NCI-H748 (cell line): ENCODE measurements around the gene BCKDHB.
A peak's percentile ranks its signal among the peaks of the same experiment; 100 is the strongest.
"Not testable (repeated sequence)": the region's sequence is repeated elsewhere in the genome, so short reads cannot be mapped to it uniquely, and the experiment has no call there.

Source experiments
- DNase-seq: peaks from one replicate; lab custom pipeline; 2025; ENCODE audit not compliant: unreplicated experiment; lab: John Stamatoyannopoulos, UW

BCKDHB gene

DNA sequence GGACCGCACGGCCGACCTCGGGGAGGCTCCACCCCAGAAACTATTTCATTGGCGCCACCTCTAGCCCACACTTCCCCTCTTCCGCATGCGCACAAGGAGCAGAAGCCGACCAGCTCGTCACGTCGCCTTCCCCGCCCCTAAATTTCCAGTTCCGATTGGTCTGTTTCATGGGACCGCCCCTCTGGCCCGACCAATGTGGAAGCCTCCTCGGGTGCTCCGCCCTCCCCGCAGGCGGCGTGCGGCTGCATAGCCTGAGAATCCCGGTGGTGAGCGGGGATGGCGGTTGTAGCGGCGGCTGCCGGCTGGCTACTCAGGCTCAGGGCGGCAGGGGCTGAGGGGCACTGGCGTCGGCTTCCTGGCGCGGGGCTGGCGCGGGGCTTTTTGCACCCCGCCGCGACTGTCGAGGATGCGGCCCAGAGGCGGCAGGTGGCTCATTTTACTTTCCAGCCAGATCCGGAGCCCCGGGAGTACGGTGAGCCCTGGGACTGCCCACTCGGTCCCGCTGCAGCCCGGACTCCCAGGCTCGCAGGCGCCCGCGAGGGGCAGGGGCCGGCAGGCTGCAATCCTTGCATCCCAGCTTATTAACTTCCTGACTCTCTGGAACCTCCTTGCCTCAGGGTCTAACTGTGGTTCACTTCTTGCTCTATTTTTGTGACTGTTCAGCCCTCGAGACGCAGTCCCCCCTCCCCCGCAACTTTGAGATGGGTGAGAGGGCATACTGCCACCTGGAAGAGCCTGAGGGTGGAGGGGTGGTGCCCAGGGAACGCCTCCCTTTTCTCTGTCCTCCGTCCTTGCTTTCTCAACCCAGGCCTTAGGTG lies at the start of gene BCKDHB:
Gene BCKDHB, plus strand, starts transcription at position 254 of the 818 bp plus-strand sequence. Its CDS starts 23 bp downstream, at position 277.
- DNase-seq, result peak; percentile 99

DNA sequence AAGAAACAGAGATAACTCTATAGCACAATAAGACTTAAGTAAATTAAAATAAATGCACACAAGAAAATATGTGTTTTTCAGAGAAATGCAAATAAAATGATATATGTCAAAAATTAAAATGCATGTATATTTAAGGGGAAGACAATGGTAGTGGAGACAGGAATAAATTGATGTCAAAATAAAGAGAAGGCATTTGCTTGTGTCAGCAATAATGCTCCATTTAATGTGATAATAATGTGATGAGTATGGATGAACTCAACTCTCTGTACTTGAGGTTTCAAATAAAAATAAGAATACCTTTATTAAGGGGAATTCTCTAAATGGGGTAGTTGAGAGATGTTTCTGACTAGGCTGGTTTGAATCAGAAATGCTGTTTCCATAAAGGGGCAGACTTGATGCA lies 45.7 kb upstream of the BCKDHB start:
- no peak for DNase-seq

DNA sequence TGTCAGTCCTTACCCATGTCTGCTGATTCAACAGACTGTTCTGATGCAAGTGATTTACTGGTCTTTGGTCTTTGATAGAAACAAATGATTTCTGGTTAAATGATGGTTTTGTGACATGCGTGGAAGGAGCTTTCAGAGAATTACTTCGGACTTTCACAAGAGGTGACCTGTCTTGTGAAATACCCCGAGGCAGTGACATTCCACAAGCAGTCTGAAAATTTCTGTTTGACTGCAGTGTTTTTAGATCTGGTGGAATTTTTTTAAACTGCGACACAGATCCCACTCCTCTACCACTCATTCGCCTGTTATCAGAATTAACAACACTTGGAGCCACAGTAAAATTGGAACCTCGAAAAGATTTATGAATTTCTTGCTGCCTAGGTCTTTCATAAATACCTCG lies 38.3 kb upstream of the BCKDHB start:
- DNase-seq, result not testable (repeated sequence)

DNA sequence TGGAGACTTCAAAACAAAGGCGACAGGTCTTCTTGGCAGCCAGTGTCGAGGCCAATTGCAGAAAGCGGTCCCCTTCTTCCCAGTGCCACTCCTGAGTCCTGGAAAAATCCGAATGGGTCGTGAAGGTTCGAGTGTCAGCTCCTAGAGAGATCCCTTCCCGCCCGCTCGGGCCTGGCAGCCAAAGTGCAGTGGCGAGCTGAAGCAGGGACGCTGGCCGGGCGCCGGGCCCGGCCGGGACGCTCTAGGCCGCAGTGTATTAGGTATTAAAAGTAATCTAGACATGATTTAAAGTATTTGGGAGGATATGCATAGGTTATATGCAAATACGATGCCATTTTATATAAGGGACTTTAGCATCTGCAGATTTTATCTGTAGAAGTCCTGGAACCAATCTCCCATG lies 36.0 kb upstream of the BCKDHB start:
- not testable (repeated sequence) for DNase-seq

DNA sequence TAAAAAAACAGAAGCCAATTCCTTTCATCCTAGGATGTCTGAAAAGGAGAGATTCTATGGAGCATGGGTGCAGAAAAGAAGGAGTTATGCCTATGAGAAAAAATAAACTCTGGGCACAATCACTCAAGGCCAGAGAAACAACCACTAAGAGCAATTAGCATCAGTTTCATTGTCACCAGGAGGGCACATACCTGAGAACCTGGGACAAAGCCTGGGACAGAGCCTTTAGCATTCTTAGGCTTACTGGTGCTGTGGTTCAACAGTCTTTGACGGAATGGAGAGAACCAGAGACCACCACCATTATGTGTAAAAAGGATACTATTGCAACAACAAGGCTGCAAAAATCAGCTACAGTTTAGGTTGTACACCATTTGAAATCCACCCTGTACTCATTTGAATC lies 29.4 kb upstream of the BCKDHB start:
- no peak for DNase-seq

DNA sequence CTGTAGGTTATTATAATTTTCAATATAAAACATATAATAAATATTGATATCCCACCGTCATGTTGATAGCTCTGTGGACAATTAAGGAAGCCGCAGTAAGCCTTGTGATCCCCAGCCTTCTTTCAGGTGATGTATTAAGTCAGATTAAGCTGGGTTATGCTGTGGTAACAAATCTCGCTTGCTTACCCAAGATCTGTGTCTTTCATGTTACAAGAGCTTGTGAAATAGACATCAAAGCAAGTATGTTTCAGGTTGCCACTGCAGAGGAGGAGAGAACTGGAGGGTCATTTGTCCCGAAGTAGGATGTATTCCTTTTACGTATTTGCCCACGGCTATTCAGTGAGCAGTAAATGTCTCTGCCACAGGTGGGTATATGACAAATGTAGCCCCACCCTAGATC lies 17.8 kb upstream of the BCKDHB start:
- no peak for DNase-seq

DNA sequence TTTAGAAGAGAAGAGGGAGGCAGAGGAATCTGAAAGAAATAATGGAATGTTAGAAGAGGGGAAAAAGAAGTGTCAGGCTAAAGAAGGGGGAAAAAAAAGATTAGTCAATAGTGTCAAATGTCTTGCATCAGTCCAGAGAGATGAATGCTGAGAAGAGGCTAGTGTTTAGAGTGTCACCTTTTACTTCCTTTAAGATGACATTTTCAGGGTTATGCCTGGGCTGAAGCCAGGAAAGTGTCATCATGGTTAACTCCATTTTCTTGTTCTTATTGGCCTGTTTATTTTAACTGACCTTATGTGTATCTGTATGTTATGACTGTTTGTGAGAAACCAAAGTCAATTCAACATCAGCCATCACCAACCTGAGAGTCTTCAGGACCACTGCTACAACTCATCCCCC lies 15.0 kb upstream of the BCKDHB start:
- DNase-seq, result no peak

DNA sequence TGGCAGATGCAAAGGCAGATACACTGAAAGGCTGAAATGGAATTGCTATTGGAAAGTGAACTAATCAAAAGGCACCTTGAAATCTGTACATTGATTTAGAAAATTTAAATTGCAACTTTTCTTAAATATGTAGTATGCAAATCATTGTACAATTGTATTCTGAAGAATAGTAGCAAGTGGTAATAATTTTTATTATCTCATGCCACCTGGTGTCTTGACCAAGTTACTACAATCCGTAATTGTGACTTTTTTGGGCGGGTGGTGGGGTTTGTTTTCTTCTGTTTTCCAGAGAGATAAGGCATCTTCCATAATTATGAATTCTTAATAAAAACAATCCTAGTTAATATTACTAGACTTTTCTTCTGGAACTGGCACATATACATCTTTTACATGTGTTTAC lies 12.5 kb upstream of the BCKDHB start:
- DNase-seq, result peak; percentile 36

DNA sequence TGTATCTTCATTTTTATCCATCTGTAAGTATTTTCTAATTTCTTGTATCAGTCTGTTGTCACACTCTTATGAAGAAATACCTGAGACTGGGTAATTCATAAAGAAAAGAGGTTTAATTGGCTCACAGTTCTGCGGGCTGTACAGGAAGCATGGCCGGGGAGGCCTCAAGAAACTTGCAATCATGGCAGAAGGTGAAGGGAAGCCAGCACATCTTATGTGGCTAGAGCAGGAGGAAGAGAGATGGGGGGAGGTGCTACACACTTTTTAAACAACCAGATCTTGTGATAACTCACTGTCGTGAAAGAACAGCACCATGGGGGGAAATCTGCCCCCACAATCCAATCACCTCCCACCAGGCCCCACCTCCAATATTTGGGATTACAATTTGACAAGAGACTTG lies 10.9 kb upstream of the BCKDHB start:
- no peak for DNase-seq

DNA sequence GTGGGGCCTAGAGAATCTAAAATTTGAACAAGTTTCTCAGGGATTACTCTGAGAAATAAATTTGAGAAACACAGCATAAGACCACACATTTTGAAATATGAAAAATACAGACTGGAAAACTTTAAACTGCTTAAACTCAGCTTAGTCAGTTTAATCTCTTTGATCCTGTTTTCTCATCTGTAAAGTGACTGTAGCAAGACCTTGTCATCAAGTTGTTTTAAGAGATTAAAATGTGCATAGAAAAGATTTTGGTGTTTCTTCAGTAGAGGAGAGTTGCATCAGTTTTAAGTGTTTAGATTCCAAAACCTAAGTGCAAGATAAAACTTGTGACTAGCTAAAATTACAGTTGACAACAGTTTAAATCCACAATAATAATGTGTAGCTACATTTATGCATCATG lies 8.1 kb upstream of the BCKDHB start:
- DNase-seq, result no peak

DNA sequence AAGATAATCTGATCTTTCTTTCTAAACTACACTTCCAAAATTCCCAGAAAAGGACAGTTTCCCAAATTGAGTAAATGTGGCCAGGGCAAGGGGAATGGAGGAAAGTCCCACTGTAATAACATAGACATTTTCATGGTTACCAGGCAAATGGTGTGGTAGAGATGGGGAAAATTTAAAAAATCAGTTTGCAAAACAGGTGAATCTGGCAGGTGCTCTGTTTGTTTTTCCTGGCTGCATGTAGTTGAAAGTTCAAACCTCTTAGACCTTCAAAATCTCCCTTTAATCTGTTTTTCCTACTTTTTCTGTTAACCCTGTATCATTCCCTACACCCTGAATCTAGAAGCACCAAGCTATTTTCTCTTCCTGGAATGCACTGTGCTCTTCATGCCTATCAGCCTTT lies 2.0 kb upstream of the BCKDHB start:
- DNase-seq, result no peak

DNA sequence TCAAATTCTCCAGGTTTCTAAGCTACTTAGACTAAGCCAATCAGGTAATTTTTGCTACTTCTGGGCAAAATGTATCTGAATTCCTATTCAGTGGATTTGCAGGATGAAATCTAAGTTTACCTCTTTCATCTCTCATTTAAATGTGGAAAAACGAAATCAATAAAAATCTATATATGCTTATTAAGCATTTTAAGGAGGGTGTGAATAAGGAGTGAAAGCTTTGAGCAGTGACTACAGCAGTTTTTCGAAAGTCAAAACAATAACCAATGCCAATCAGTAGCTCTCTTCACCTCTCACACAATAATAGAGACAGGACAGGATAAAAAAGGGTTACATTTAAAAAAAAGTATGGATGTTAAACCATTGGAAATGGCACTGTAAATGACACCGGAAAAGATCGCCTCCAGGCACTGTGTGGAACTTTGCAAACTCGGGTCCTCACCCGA lies 476 bp upstream of the BCKDHB start:
- no peak for DNase-seq

DNA sequence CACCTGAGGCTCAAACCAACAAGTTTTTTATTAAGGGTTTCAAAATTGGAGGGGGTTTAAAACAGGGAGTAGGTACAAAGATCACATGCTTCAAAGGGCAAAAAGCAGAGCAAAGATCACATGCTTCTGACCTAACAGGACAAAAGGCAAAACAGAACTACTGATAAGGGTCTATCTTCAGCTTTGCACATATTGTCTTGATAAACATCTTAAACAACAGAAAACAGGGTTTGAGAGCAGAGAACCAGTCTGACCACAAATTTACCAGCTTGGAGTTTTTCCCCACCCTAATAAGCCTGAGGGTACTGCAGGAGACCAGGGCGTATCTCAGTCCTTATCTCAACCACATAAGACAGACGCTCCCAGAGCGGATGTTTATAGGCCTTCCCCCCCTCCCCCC lies 16.1 kb downstream of the BCKDHB start:
- not testable (repeated sequence) for DNase-seq

DNA sequence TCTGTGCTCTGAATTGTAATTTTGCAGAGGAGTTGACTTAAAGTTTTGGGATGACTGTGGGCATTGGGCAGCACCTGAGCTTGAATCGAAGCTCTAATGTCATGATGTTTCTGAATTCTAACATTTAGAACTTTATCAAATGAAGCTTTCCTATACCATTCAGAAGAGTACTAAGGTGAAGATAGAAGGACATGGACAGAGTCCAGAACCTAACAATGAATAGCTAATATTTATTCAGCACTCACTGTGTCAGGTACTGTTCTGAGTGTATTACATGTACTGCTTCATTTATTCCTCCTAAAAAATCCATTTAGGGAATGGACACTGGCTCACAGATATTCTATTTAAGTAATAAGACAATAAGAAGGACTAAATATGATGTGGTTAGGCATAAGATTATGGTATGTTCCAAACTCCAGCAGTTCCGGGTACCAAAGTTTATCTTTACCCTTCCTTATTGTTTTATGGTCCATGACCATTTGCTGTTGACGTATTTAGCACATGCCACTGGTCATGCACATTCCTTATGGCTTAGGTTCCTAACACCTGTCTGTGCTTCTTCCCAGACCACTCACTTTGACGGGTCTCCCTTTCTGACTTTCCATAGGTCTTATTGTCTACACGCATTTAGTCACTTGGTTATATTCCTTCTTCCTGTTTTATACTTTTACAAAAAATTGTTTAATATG lies 20.3 kb downstream of the BCKDHB start:
- DNase-seq, result no peak

DNA sequence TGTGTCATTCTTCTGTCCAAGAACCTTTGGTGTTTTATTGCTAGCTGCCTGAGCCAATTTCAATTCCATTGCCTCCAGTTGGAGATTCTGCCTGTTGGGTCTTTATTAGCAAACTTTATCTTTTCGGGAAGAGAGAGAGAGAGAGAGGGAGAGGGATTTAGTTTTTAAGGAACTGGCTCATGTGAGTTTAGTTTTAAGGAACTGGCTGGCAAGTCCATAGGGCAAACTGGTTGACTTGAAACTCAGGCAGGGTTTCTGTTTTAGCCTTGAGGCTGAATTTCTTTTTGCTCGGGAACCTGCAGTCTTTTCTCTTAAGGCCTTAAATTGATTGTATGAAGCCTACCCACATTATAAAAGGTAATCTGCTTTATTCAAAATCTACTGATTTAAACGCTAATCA lies 23.0 kb downstream of the BCKDHB start:
- no peak for DNase-seq

DNA sequence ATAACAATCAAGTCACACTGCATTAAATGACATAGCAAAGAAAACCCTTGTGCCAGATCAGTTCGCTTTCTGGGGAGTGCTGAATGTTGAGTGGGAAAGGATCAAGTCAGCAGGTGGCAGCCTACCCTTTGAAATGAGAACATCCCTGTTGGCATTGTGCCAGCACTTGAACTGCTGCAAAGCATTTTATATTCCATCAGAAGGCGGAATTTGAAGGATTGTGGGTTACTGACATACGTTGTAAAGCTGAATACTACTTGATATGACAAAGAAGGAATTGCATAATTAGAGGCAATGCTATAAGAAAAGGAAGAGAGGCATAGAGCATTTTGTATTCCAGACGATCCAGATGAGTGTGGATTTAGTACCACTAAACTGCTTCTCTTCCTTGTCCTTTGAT lies 26.5 kb downstream of the BCKDHB start:
- peak; percentile 82 for DNase-seq

DNA sequence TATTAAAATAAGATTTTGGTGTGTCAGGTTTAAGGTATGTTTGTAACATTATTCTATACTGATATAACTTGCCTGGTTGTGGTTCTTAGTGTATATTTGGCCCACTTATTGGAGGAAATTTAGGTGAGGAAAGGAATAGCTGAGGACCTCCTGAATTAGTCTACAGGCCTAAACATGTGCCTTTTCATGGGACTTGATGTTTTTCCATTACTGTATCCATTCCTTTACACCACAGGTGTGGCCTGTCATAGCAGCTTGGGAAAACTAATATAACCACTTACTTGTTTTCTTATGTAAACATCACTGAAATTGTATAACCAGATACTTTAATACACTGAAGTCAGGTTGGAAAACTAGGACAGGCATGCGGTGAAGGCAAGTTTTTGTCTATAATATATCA lies 27.6 kb downstream of the BCKDHB start:
- DNase-seq, result no peak

DNA sequence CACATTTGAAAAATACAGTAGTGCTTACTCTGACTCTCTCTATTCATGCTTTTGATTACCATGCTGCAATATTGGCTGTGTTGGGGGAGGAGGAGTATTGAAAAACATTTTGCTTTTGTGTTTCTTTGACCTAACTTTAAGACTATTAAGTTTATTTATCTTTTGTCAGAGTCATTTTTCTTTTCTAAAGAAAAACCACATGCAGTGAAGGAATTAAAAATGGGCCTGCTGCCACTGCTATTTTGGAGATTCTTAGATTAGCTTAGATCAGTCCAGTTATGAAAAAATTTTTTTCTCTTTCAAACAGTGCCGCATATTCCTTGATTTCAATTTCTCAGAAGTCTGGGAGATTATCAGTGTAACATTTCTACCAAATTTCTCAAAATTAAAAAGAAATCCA lies 36.1 kb downstream of the BCKDHB start:
- no peak for DNase-seq

DNA sequence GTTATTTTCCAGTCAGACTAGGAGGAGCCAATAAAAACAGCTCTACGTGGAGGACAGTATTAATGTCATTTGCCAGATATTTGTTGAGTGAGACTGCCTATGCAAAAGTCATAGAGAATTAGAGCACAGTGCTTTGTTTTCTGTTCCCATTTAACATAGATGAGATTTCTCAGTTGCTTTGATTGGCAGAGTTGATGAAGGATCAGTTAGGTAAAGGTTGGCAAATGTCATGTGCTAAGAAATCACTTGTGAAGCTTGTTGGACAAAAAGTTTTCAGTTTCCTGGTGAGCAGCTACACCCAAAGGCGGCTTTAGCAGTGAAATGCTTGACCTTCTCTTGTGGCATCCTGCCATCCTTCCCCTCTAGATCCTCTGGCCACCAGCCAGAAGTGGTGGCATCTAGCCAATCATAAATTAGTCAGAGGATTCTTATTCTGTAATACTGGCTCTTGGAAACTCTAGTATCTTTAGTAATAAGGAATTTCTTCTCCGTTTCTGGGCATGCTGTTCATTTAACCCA lies 37.0 kb downstream of the BCKDHB start:
- DNase-seq, result peak; percentile 13

DNA sequence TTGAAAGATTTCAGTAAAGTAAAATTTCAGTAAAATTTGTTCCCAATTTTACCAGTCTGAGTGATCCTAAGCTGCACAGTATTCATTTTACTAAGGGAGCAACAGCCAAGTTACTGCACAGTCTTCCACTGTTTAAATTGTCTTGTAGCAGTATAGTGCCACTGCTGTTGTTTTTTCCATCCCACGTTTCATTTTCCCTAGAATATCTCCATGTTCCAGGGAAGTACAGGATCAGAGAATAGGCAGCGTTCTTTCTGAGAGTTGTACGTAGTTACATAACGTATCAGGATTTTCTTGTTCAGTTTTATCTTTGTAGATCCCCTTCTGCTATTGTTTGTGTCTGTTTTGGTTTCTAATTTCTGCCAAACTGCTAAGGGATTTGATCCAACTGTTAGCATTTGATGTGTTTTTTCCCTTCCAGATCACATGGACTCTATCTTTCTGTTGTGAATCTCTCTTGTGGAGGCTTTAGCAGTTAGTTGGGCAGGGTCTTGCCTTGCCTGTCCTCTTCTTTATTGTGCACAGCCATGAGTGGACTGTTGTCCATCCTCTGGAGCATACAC lies 38.4 kb downstream of the BCKDHB start:
- DNase-seq, result no peak

DNA sequence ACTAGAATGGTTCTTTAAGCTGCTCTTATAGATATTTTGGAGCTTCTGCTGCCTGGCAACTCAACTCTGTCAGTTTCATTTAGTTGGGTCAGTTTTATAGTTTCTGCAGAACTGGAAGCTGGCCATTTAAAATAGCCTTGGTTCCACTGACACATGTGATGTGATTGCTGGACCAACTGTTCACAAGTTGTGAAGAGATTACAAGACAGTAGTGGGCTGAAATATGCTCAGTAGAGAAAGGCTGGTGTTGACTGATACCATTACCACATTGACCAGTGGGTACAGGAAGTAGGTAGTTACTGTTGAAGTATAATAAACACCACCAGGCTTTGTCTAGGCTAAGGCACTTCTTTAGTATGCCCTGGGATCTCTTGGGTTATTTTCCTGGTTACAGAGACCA lies 39.0 kb downstream of the BCKDHB start:
- no peak for DNase-seq

DNA sequence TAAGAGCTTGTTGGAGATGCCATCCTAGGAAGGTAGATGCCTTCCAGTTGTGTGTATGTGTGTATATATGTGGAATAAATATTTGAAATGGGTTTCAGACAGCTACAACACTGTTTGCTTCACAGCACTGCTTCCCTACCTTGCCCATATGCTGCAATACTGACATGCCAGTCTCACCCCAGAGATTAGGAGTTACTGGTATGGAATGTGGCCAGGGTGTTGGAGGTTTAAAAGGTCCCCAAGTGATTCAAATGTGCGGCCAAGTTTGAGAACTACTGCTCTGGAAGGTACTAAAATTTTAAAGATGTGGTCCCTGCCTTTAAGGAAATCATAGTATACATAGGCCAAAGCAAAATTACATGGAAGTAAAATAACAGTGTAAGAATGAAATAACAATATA lies 39.5 kb downstream of the BCKDHB start:
- DNase-seq, result no peak
